ENCODE measurements around the gene PTBP3.
A peak's percentile ranks its signal among the peaks of the same experiment; 100 is the strongest.

PTBP3 gene

GRCh38 chr9:112380825-112381221 lies 47.4 kb upstream of the PTBP3 start:
- peak overlapping the region; percentile 100 for H3K4me3 ChIP-seq (ENCODE audit: low read length, poor library complexity, severe bottlenecking)
- H3K36me3 ChIP-seq (ENCODE audit: insufficient read depth, low read length), result no peaks in the 10 kb centered on the region
- no peaks in the 10 kb centered on the region for H3K9me2 ChIP-seq (replicated peaks; ENCODE audit: low read depth, low read length)
- peaks cover 51% of the 10 kb centered on the region for H3K4me1 ChIP-seq (ENCODE audit: insufficient read depth, low read length, poor library complexity, severe bottlenecking)
- H3K4me2 ChIP-seq (ENCODE audit: low read depth, low read length, poor library complexity, severe bottlenecking), result peak overlapping the region; percentile 80
- H3K27me3 ChIP-seq (ENCODE audit: insufficient read depth, low read length, poor library complexity, severe bottlenecking), result no peaks in the 10 kb centered on the region
- peaks cover 51% of the 10 kb centered on the region for H3K79me2 ChIP-seq (ENCODE audit: insufficient read depth, low read length)
- TF ChIP-seq EZH2phosphoT487 (IDR thresholded peaks at IDR 0.05; ENCODE audit: borderline replicate concordance) (no peak), CTCF (conservative IDR thresholded peaks at IDR 0.05; ENCODE audit: low read length) (no peak)
- H4K20me1 ChIP-seq (ENCODE audit: insufficient read depth, low read length, poor library complexity, severe bottlenecking), result no peaks in the 10 kb centered on the region
- peak overlapping the region; percentile 83 for H3K9ac ChIP-seq (ENCODE audit: low read depth, low read length, poor library complexity, severe bottlenecking)
- H3K9me3 ChIP-seq (ENCODE audit: insufficient read depth, low read depth, low read length), result no peaks in the 10 kb centered on the region
- H3F3A ChIP-seq (ENCODE audit: low read depth), result no peaks in the 10 kb centered on the region; the same call in 1 of the 2 replicates
- peak overlapping the region; percentile 95; the same call in 1 of the 2 replicates for H2AFZ ChIP-seq (ENCODE audit: low read length)

GRCh38 chr9:112380102-112380824 lies 46.8 kb upstream of the PTBP3 start, which contains the start of gene HSDL2:
HSDL2 (plus strand) TSS chr9:112380108; CDS start chr9:112380164, 56 bp downstream.
- H3K9ac ChIP-seq (ENCODE audit: low read depth, low read length, poor library complexity, severe bottlenecking), result peak within 1 kb of the TSS; percentile 98
- peaks cover 51% of the 10 kb centered on the region for H3K4me1 ChIP-seq (ENCODE audit: insufficient read depth, low read length, poor library complexity, severe bottlenecking)
- H3K9me2 ChIP-seq (replicated peaks; ENCODE audit: low read depth, low read length), result no peaks in the 10 kb centered on the region
- TF ChIP-seq CTCF (conservative IDR thresholded peaks at IDR 0.05; ENCODE audit: low read length), result no peak
- TF ChIP-seq EZH2phosphoT487 (IDR thresholded peaks at IDR 0.05; ENCODE audit: borderline replicate concordance), result no peak
- no peaks in the 10 kb centered on the region; the same call in 1 of the 2 replicates for H3F3A ChIP-seq (ENCODE audit: low read depth)
- peak within 1 kb of the TSS; percentile 100 for H3K4me3 ChIP-seq (ENCODE audit: low read length, poor library complexity, severe bottlenecking)
- no peaks in the 10 kb centered on the region for H3K9me3 ChIP-seq (ENCODE audit: insufficient read depth, low read depth, low read length)
- H3K27me3 ChIP-seq (ENCODE audit: insufficient read depth, low read length, poor library complexity, severe bottlenecking), result no peaks in the 10 kb centered on the region
- no peaks in the 10 kb centered on the region for H4K20me1 ChIP-seq (ENCODE audit: insufficient read depth, low read length, poor library complexity, severe bottlenecking)
- peak within 1 kb of the TSS; percentile 82 for H3K4me2 ChIP-seq (ENCODE audit: low read depth, low read length, poor library complexity, severe bottlenecking)
- H3K36me3 ChIP-seq (ENCODE audit: insufficient read depth, low read length), result no peaks in the 10 kb centered on the region
- H3K79me2 ChIP-seq (ENCODE audit: insufficient read depth, low read length), result peaks cover 51% of the 10 kb centered on the region
- peak within 1 kb of the TSS; percentile 99 for H2AFZ ChIP-seq (ENCODE audit: low read length)

GRCh38 chr9:112379177-112380101 lies 46.0 kb upstream of the PTBP3 start:
- peak overlapping the region; percentile 82 for H3K4me2 ChIP-seq (ENCODE audit: low read depth, low read length, poor library complexity, severe bottlenecking)
- H4K20me1 ChIP-seq (ENCODE audit: insufficient read depth, low read length, poor library complexity, severe bottlenecking), result no peaks in the 10 kb centered on the region
- TF ChIP-seq EZH2phosphoT487 (IDR thresholded peaks at IDR 0.05; ENCODE audit: borderline replicate concordance) (no peak), CTCF (conservative IDR thresholded peaks at IDR 0.05; ENCODE audit: low read length) (no peak)
- no peaks in the 10 kb centered on the region for H3K27me3 ChIP-seq (ENCODE audit: insufficient read depth, low read length, poor library complexity, severe bottlenecking)
- peak overlapping the region; percentile 100 for H3K4me3 ChIP-seq (ENCODE audit: low read length, poor library complexity, severe bottlenecking)
- H3K36me3 ChIP-seq (ENCODE audit: insufficient read depth, low read length), result no peaks in the 10 kb centered on the region
- H3K79me2 ChIP-seq (ENCODE audit: insufficient read depth, low read length), result peaks cover 50% of the 10 kb centered on the region
- no peaks in the 10 kb centered on the region for H3K9me3 ChIP-seq (ENCODE audit: insufficient read depth, low read depth, low read length)
- no peaks in the 10 kb centered on the region for H3K9me2 ChIP-seq (replicated peaks; ENCODE audit: low read depth, low read length)
- peak overlapping the region; percentile 98 for H3K9ac ChIP-seq (ENCODE audit: low read depth, low read length, poor library complexity, severe bottlenecking)
- H2AFZ ChIP-seq (ENCODE audit: low read length), result peak overlapping the region; percentile 99
- no peaks in the 10 kb centered on the region; the same call in 1 of the 2 replicates for H3F3A ChIP-seq (ENCODE audit: low read depth)
- H3K4me1 ChIP-seq (ENCODE audit: insufficient read depth, low read length, poor library complexity, severe bottlenecking), result peaks cover 45% of the 10 kb centered on the region

Data from Loucy (cell line).